ENCODE results near the gene JUP. TPM values are rescaled to one million over a fixed set of nuclear protein-coding genes. Genes with fewer than 3 reads are reported as not detected.
"Not testable (repeated sequence)": the region's sequence is repeated elsewhere in the genome, so short reads cannot be mapped to it uniquely, and the experiment has no call there.

JUP gene
- total RNA-seq, 1 donor from 2014 or later: 195 TPM

DNA sequence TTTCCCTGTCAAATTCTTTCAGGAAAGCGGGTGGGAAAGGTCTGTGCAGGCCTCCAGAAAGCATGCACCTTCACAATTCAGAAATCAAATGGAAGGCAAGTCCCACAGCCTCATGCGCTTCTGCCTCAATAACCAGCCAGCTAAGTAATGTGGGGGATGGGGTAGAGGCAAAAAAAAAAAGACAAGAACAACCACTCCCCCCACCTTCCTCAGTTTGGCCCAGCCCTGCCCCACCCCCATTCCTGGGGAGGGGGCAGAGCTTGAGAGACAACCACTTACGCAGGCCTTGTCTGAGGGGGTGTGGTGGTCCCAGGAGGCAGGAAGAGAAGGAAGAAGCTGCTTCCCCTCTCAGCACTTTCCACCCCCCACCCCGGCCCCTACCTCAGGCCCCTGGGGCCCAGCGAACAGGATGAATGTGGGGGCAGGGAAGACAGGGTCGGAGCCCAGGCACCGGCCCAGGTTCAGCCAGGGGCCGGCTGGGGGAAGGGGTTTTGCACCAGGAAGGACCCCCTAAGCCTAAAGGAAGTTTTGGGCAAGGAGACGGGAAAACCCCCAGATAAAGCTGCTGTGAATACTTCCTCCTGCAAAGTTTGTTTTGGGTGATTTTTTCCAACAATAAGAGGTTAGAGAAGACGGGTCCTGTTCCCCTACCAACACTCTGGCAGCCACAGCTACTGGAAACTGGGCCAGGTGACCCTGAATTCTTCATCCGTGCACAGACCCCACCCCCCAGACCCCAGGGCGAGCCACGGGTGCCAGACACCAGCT lies 1.2 kb downstream of the JUP start:
- intact Hi-C loops (cut with DNase I): no loop called here
- ATAC-seq (ENCODE audit: poor library complexity) (no peak), DNase-seq (no peak)

DNA sequence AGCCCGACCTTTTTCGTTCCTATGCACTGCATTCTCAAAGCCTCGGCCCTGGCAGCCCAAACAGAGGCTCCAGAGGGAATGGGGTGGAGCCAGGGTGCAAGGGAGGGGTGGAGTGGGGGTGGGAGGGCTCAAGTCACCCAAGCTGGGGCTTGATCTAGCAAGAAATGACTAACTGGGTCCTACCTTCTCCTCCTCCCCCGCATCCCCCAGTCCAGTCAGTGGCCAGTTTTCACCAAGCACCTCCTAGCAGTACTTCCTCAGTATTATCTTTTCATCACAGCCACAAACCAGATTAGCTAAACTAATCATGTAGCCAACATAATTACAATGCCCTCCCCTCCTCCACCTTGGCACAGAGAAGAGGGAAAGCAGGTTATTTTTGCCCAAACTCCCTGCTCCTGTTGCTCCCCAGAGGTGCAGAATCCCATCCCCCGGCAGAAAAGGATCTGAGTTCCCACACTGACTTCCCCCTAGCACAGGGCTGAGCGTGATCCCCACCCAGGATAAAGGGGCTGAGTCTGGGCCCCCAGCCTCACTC lies 2.2 kb downstream of the JUP start:
- intact Hi-C loops (cut with DNase I): no loop called here
- ATAC-seq (ENCODE audit: poor library complexity) (peak; percentile 21), DNase-seq (peak; percentile 72)

- DNase-seq (peak; percentile 86), ATAC-seq (ENCODE audit: poor library complexity) (peak; percentile 56)
- intact Hi-C loops (cut with DNase I): no loop called here
Measured at GRCh38 chr17:41782142-41782541, 4.4 kb downstream of the JUP start.

DNA sequence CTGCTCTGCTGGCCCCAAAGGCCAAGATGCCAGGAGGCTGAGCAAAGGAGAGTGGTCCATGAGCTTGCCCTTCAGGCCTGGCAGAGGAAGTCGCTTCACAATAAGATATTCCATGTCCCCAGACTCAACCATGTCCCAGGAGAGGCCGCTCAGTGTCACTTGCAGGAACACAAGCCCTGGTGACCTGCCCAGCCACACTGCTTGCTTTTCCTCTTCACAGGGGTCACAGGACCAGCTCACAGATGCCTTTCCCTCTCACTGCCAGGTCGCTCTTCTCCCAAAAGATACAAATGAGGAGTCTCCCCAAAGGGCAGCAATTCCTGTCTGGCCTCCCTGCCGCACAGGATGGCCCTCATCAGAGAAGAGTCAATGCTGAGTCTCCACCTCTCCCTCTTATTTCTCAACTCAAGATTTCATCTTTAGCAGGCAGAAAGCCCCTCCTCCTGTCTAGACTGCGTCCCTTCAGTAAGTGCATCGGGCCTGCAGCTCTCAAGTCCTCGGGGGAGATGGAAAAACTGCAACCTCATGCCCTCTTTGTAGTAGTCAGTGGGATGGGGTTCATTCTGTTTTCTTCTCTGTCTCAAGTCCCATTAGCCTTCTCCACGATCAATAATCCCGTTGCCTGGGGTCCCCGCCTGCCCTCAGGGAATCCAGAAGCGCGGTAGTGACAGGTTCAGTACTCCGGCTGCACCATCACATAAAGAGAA lies 5.0 kb downstream of the JUP start:
- no peak for DNase-seq
- intact Hi-C loops (cut with DNase I): no loop called here
- ATAC-seq (ENCODE audit: poor library complexity): no peak

DNA sequence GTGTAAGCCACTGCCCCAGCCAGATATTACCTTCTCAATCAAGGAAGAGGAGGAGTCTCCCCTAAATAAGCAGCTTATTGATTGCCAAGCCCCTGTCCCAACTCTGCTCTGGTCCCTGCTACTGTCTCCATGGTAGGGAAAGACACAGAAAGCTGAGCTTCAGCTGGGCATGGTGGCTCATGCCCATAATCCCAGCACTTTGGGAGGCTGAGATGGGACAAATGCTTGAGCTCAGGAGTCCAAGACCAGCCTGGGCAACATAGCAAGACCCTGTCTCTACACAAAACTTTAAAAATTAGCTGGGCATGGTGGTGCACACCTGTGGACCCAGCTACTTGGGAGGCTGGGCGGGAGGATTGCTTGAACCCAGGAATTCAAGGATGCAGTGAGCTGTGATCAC lies 6.6 kb downstream of the JUP start:
- intact Hi-C loops (cut with DNase I): no loop called here
- no peak for ATAC-seq (ENCODE audit: poor library complexity)
- DNase-seq: no peak

GRCh38 chr17:41777574-41778188 lies 8.8 kb downstream of the JUP start:
- peak; percentile 86 for DNase-seq
- peak; percentile 42 for ATAC-seq (ENCODE audit: poor library complexity)
- intact Hi-C loops (cut with DNase I): no loop called here

DNA sequence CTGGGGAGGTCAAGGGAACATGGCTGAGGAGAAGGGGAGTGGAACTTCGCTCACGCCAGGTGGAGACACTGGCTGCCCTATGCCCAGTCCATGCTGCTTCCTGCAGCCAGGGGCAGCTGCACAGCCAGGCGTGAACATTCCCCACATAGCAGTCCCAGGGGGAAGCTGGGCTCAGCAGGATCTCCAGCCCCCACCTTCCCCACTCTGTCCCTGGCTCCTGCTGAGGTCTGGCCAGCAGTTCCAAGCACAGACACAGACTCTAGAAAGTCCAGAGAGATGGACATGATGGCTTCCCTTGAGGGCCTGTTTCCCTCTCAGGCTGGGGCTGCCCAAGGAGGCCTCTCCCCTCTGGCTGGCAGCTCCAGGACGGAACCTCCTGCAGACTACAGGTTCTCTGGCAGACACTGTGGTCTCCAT lies 9.3 kb downstream of the JUP start:
- DNase-seq (peak; percentile 83), ATAC-seq (ENCODE audit: poor library complexity) (peak; percentile 73)
- intact Hi-C loops (cut with DNase I): no loop called here

- intact Hi-C loops (cut with DNase I); ATAC-seq (ENCODE audit: poor library complexity): not testable (repeated sequence)
Measured at GRCh38 chr17:41776262-41776900, 10.1 kb downstream of the JUP start.

DNA sequence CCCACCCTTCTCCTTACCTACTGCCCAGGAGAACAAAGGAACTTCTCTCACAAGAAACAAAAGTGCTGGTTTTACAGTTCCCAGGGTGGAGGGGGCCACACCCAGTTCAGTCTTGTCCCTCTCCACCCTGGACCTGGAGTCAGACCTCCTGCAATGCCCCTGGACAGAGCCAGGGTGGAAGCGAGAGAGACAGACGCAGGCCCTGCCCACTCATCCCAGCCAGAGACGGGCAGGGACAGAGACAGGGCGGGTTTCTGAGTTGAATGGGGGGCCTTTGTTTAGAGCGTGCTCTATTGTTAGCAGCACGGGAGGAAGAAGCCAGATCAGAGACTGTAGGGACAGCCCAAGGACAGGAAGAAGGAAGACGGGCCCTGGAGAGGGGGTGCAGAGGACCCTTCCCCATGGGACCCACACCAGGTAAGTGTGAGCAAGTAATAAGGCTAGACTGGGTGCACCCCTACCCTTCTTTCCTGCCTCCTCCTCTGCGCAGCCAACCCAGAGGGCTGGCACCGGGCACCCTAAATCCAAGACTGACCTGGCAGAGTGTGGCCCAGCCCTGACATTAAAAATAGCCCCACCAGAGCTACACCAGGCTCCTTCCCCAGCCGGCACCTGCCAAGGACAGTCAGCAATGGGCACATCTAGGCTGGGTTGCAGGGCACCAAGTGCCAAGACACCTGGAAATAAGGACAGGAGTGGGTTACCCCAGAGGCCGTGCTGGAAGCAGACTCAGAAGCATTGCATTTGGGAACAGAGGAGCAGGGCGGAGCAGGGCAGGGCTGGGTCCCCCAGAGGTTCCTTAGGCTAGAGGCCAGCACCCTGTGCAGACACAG lies 10.9 kb downstream of the JUP start:
- intact Hi-C loops (cut with DNase I): no loop called here
- ATAC-seq (ENCODE audit: poor library complexity): peak; percentile 39

More at GRCh38 chr17:41776262-41776900, 10.1 kb downstream of the JUP start:
- not testable (repeated sequence) for DNase-seq

DNA sequence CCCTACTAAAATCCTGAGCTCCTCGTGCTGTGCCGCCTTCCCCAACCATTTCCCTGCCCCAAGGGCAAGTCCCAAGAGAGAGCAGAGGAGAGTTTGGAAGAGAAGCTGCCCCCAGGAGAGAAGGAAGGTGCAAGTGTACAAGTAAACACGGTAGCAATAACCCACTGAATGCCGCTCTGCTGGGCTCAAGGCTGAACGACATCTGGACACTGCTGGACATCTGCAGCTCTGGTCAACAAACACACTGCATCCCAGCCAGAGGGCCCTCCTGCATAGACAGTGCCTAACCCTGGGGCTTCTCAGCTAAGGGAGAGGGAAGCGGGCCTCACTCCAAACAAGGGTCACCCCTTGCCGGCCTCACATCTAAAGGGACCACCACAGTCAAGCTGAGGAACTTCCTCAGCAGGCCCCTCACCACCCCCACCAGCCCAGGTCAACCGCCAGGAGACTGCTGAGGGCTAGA lies 12.7 kb downstream of the JUP start:
- DNase-seq: no peak
- ATAC-seq (ENCODE audit: poor library complexity): no peak
- intact Hi-C loops (cut with DNase I): no loop called here

More for the DNA sequence above, 10.9 kb downstream of the JUP start:
- peak; percentile 64 for DNase-seq

GRCh38 chr17:41773190-41773588 lies 13.3 kb downstream of the JUP start:
- ATAC-seq (ENCODE audit: poor library complexity): peak; percentile 23
- peak; percentile 80 for DNase-seq
- intact Hi-C loops (cut with DNase I): no loop called here

GRCh38 chr17:41772586-41773189 lies 13.8 kb downstream of the JUP start:
- ATAC-seq (ENCODE audit: poor library complexity) (no peak), DNase-seq (no peak)
- intact Hi-C loops (cut with DNase I): no loop called here

- DNase-seq (no peak), ATAC-seq (ENCODE audit: poor library complexity) (no peak)
- intact Hi-C loops (cut with DNase I): no loop called here
Measured at GRCh38 chr17:41772218-41772585, 14.3 kb downstream of the JUP start.

- ATAC-seq (ENCODE audit: poor library complexity) (no peak), DNase-seq (no peak)
- intact Hi-C loops (cut with DNase I): no loop called here
Measured at GRCh38 chr17:41771389-41772206, 14.9 kb downstream of the JUP start.

- DNase-seq (no peak), ATAC-seq (ENCODE audit: poor library complexity) (no peak)
- intact Hi-C loops (cut with DNase I): no loop called here
Measured at GRCh38 chr17:41769985-41770384, 16.5 kb downstream of the JUP start.

DNA sequence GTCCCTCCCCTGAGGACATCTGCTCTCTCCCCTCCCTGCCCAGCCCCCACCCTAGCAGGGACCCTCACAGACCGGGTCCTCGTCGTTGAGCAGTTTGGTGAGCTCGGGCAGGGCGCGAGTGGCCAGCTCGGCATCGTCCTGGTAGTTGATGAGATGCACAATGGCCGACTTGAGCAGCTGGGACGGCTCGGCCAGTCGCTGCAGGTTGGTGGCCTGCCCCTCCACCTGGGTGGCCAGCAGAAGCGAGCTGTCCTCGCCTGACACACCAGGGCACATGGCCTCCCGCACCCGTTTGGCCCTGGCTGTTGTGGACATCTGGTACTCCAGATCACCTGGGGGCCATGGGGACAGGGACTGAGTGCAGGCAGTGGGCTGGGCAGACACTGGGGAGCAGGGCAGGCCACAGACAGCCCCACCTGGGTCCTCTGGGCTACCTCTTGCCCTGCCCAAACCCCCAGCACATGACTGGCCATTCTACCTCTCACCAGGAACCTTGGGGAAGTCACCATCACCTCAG lies 17.1 kb downstream of the JUP start:
- ATAC-seq (ENCODE audit: poor library complexity) (no peak), DNase-seq (no peak)
- intact Hi-C loops (cut with DNase I): no loop called here
